GM23338 (cell line): ENCODE results near the gene AP1B1. TPM values are rescaled to one million over a fixed set of nuclear protein-coding genes. Genes with fewer than 3 reads are reported as not detected.

ENCODE experiments used
- ATAC-seq: fragments of 200-7000 bp; cut with Tn5 transposase; 3 replicates; pipeline ENCODE4 v1.9.1; 2020
- DNase-seq: peaks from one replicate; pipeline ENCODE4 v3.0.0-alpha.2; 2015; ENCODE audit warnings: low spot score
- H2AFZ ChIP-seq: fragments of 200-600 bp; sonication (generic); 2 replicates; pipeline ENCODE4 v1.8.0; 2016; ENCODE audit warnings: antibody characterized with exemption, mild to moderate bottlenecking, moderate library complexity
- H3F3A ChIP-seq: fragments of 200-600 bp; sonication (generic); replicated peaks from 2 replicates; pipeline ENCODE4 v1.8.0; 2017; ENCODE audit warnings: antibody characterized with exemption, mixed run types, low read depth
- H3K27ac ChIP-seq: fragments of 200-600 bp; sonication (generic); 2 replicates; pipeline ENCODE4 v1.6.1; 2016; ENCODE audit warnings: low read depth
- H3K27me3 ChIP-seq: fragments of 200-600 bp; sonication (generic); 2 replicates; pipeline ENCODE4 v1.8.0; 2016; ENCODE audit warnings: mild to moderate bottlenecking, mixed run types, moderate library complexity; ENCODE audit not compliant: insufficient read depth
- H3K36me3 ChIP-seq: fragments of 200-600 bp; sonication (generic); 2 replicates; pipeline ENCODE4 v1.8.0; 2016; ENCODE audit warnings: mild to moderate bottlenecking; ENCODE audit not compliant: insufficient read depth
- H3K4me1 ChIP-seq: fragments of 200-600 bp; sonication (generic); 2 replicates; pipeline ENCODE4 v1.8.0; 2016; ENCODE audit warnings: mild to moderate bottlenecking, moderate library complexity; ENCODE audit not compliant: insufficient read depth
- H3K4me2 ChIP-seq: fragments of 200-600 bp; sonication (generic); 2 replicates; pipeline ENCODE4 v1.7.1; 2017; ENCODE audit warnings: mixed run types
- H3K4me3 ChIP-seq: fragments of 200-600 bp; sonication (generic); 2 replicates; pipeline ENCODE4 v1.6.1; 2016; ENCODE audit warnings: mixed run types
- H3K79me2 ChIP-seq: fragments of 200-600 bp; sonication (generic); replicated peaks from 2 replicates; pipeline ENCODE4 v1.8.0; 2017; ENCODE audit warnings: mild to moderate bottlenecking; ENCODE audit not compliant: insufficient read depth
- H3K9me2 ChIP-seq: fragments of 200-600 bp; sonication (generic); 2 replicates; pipeline ENCODE4 v1.8.0; 2017; ENCODE audit not compliant: insufficient read depth
- H4K20me1 ChIP-seq: fragments of 200-600 bp; sonication (generic); replicated peaks from 2 replicates; pipeline ENCODE4 v1.8.0; 2017; ENCODE audit warnings: mild to moderate bottlenecking; ENCODE audit not compliant: insufficient read depth
- H3K27ac Mint-ChIP-seq: 2 replicates; pipeline ENCODE4 v1.8.0; 2020; ENCODE audit warnings: inconsistent platforms, mild to moderate bottlenecking, moderate library complexity, mixed read lengths
- H3K27me3 Mint-ChIP-seq: 3 replicates; pipeline ENCODE4 v1.8.0; 2022; ENCODE audit warnings: low read depth, mild to moderate bottlenecking, moderate library complexity, mixed read lengths, inconsistent platforms; ENCODE audit not compliant: insufficient read depth, poor library complexity
- H3K36me3 Mint-ChIP-seq: 3 replicates; pipeline ENCODE4 v1.8.0; 2021; ENCODE audit warnings: low read depth, mild to moderate bottlenecking, inconsistent platforms, moderate library complexity, mixed read lengths
- H3K4me1 Mint-ChIP-seq: 3 replicates; pipeline ENCODE4 v1.8.0; 2020; ENCODE audit warnings: mild to moderate bottlenecking, inconsistent platforms, mixed read lengths
- H3K4me3 Mint-ChIP-seq: 3 replicates; pipeline ENCODE4 v1.8.0; 2021; ENCODE audit warnings: moderate library complexity, mild to moderate bottlenecking, inconsistent platforms, mixed read lengths
- H3K9me3 Mint-ChIP-seq: 3 replicates; pipeline ENCODE4 v1.8.0; 2020; ENCODE audit warnings: moderate library complexity, mild to moderate bottlenecking, inconsistent platforms, mixed read lengths
- CREB1 ChIP-seq: fragments of 250-450 bp; sonication (Bioruptor Pico); IDR thresholded peaks from 2 replicates; pipeline ENCODE4 v1.5.0; 2020; ENCODE audit warnings: low read depth, mild to moderate bottlenecking, moderate library complexity
- CTCF ChIP-seq, 2 experiments: fragments of 200-600 bp in 1 of 2; sonication (generic) in 1 of 2; conservative IDR thresholded peaks; 2 replicates each; pipeline versions ENCODE4 v1.5.1 to v1.6.1; 2016 to 2017; ENCODE audit warnings: antibody characterized with exemption in 2 of 2, low read depth in 2 of 2, mild to moderate bottlenecking in 2 of 2, moderate library complexity in 1 of 2
- ETS1 ChIP-seq: IDR thresholded peaks from 2 replicates; pipeline ENCODE4 v1.6.1; 2016; ENCODE audit warnings: antibody characterized with exemption
- EZH2 ChIP-seq: fragments of 200-600 bp; sonication (generic); IDR thresholded peaks from one replicate; pipeline ENCODE4 v1.8.0; 2017; ENCODE audit warnings: antibody characterized with exemption, mild to moderate bottlenecking, low read depth; ENCODE audit not compliant: unreplicated experiment
- EZH2phosphoT487 ChIP-seq: fragments of 200-600 bp; sonication (generic); IDR thresholded peaks from one replicate; pipeline ENCODE4 v1.8.1; 2018; ENCODE audit warnings: antibody characterized with exemption; ENCODE audit not compliant: unreplicated experiment
- JUNB ChIP-seq: IDR thresholded peaks from one replicate; pipeline ENCODE4 v1.6.1; 2016; ENCODE audit warnings: antibody characterized with exemption; ENCODE audit not compliant: unreplicated experiment
- NANOG ChIP-seq: IDR thresholded peaks from 2 replicates; pipeline ENCODE4 v1.6.1; 2016; ENCODE audit warnings: antibody characterized with exemption, borderline replicate concordance
- POLR2AphosphoS5 ChIP-seq: IDR thresholded peaks from 2 replicates; pipeline ENCODE4 v1.6.1; 2016; ENCODE audit warnings: antibody characterized with exemption, low read depth
- REST ChIP-seq: IDR thresholded peaks from one replicate; pipeline ENCODE4 v1.6.1; 2018; ENCODE audit warnings: antibody characterized with exemption; ENCODE audit not compliant: unreplicated experiment
- STAT1 ChIP-seq: IDR thresholded peaks from one replicate; pipeline ENCODE4 v1.6.1; 2016; ENCODE audit warnings: antibody characterized with exemption; ENCODE audit not compliant: unreplicated experiment
- ZNF114 ChIP-seq: fragments of 250-450 bp; sonication (Bioruptor Pico); IDR thresholded peaks from 2 replicates; pipeline ENCODE4 v1.5.0; 2020; ENCODE audit warnings: mild to moderate bottlenecking, moderate library complexity
- ZNF331 ChIP-seq: fragments of 250-450 bp; sonication (Bioruptor Pico); IDR thresholded peaks from 2 replicates; pipeline ENCODE4 v1.5.0; 2020; ENCODE audit warnings: low read depth, mild to moderate bottlenecking, moderate library complexity
- ZNF462 ChIP-seq: fragments of 250-450 bp; sonication (Bioruptor Pico); IDR thresholded peaks from 2 replicates; pipeline ENCODE4 v1.5.0; 2020; ENCODE audit warnings: mild to moderate bottlenecking, moderate library complexity
- polyA plus RNA-seq: library from polyadenylated mRNA; unstranded; fragments of >200 nt; fragmentation: Nextera tagmentation; extraction: Ambion mirVana; gene quantifications from 2 replicates; pipeline ENCODE4 v1.2.1, GENCODE V29; 2016
- total RNA-seq: library from RNA; depleted of rRNA; stranded (reverse); fragments of >200 nt; shearing (Covaris generic); gene quantifications from 2 replicates; pipeline ENCODE4 v1.2.3, GENCODE V29; 2014

Gene AP1B1
- total and polyA plus RNA-seq, 2 experiments from 2014 or later, result 19.5 to 74.4 TPM

- no peaks in the 10 kb centered on the region for H3K9me2 ChIP-seq
- peak overlapping the region; percentile 29; the same call in 1 of the 2 replicates for H3K27ac ChIP-seq
- H3K4me1 ChIP-seq, result peaks cover 29% of the 10 kb centered on the region
- ATAC-seq, result peak; percentile 92
- Mint-ChIP-seq H3K27me3 (peaks cover 12% of the 10 kb centered on the region), H3K27ac (no peak overlapping the region), H3K9me3 (no peaks in the 10 kb centered on the region), H3K4me3 (no peak overlapping the region), H3K4me1 (peaks cover 44% of the 10 kb centered on the region), H3K36me3 (peaks cover 13% of the 10 kb centered on the region; the same call in 2 of the 3 replicates)
- peak overlapping the region; percentile 34 for H3K4me2 ChIP-seq
- peaks cover 8% of the 10 kb centered on the region for H3F3A ChIP-seq
- H4K20me1 ChIP-seq, result peaks cover 6% of the 10 kb centered on the region
- no peaks in the 10 kb centered on the region for H3K36me3 ChIP-seq
- H2AFZ ChIP-seq, result no peak overlapping the region
- H3K27me3 ChIP-seq, result no peaks in the 10 kb centered on the region
- DNase-seq, result peak; percentile 67
- H3K79me2 ChIP-seq, result peaks cover 13% of the 10 kb centered on the region
- no peak overlapping the region for H3K4me3 ChIP-seq
- TF ChIP-seq CTCF (conservative IDR thresholded peaks at IDR 0.05; ENCODE audit: low read depth in 2 of 2) (no peak), REST (no peak), NANOG (no peak), ZNF114 (no peak), ZNF462 (no peak), JUNB (no peak), EZH2 (no peak), EZH2phosphoT487 (no peak), ETS1 (no peak), CREB1 (CRISPR knock-in tag) (no peak), POLR2AphosphoS5 (no peak), ZNF331 (CRISPR knock-in tag) (no peak), STAT1 (no peak)
Measured at GRCh38 chr22:29369460-29369859, 18.9 kb downstream of the AP1B1 start.
